ENCODE measurements around the gene RMND1. TPM values are rescaled to one million over a fixed set of nuclear protein-coding genes. Genes with fewer than 3 reads are reported as not detected.

Gene RMND1
- total RNA-seq, 1 experiment from 2014 or later: 27.0 TPM

DNA sequence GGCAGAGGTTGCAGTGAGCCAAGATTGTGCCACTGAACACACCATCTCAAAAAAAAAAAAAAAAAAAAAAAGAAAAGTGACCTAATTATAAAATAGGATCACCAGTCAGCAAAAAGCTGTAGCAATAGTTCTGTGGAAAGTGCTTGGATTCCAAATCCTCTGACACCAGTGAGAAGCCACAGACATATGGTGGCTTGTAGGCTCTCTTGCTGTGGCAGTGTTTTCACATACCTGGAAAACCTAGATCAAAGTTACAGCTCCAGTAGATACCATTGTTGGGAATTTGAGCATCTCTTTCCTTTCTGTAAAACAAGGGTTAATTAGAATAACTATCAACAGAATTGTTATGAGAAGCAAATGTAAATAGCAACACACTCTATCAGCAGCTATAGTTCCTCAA lies 46.0 kb upstream of the RMND1 start:
- Histone ChIP-seq H3K4me2 (ENCODE audit: insufficient read depth, insufficient read length, low read length) (no peak overlapping the region), H3K79me1 (ENCODE audit: insufficient read depth, low read depth, low read length, poor library complexity, severe bottlenecking) (no peaks in the 10 kb centered on the region), H3K23ac (ENCODE audit: insufficient read length, low read depth, low read length) (no peak overlapping the region), H4K8ac (replicated peaks; ENCODE audit: insufficient read length, low read depth, low read length) (no peak overlapping the region), H2BK120ac (ENCODE audit: low read depth, low read length, poor library complexity, severe bottlenecking) (no peak overlapping the region), H3K9ac (ENCODE audit: extremely low read depth, insufficient read length, low read length) (no peak overlapping the region), H4K91ac (ENCODE audit: insufficient read length, low read depth, low read length) (no peak overlapping the region), H3K14ac (ENCODE audit: insufficient read depth, low read length) (no peak overlapping the region), H2AK5ac (ENCODE audit: insufficient read length, low read length) (no peak overlapping the region), H2AFZ (ENCODE audit: low read length) (no peak overlapping the region), H3K79me2 (ENCODE audit: insufficient read depth, low read length) (no peaks in the 10 kb centered on the region), H2BK15ac (ENCODE audit: low read depth, low read length) (no peak overlapping the region), H3K18ac (ENCODE audit: insufficient read length, low read depth, low read length) (no peak overlapping the region), H3T11ph (ENCODE audit: low read length) (no peak overlapping the region), H3K27ac (ENCODE audit: insufficient read length, low read depth, low read length) (no peak overlapping the region), H3K56ac (ENCODE audit: insufficient read length, low read depth, low read length) (no peak overlapping the region), H2BK5ac (ENCODE audit: insufficient read length, low read length) (no peak overlapping the region), H3K4ac (ENCODE audit: low read depth, low read length) (no peak overlapping the region), H3K4me1 (ENCODE audit: insufficient read depth, low read length) (no peaks in the 10 kb centered on the region), H3K23me2 (ENCODE audit: insufficient read length, low read depth, low read length, poor library complexity, severe bottlenecking) (peaks cover 12% of the 10 kb centered on the region), H2BK12ac (ENCODE audit: insufficient read length, low read depth, low read length) (no peak overlapping the region), H3K9me3 (ENCODE audit: control insufficient read depth, low read depth, low read length) (no peaks in the 10 kb centered on the region), H3K27me3 (ENCODE audit: insufficient read depth, low read length) (peaks cover 8% of the 10 kb centered on the region; the same call in 1 of the 2 replicates), H4K5ac (ENCODE audit: insufficient read length, low read depth, low read length) (no peak overlapping the region), H4K20me1 (ENCODE audit: control insufficient read depth, insufficient read depth, insufficient read length) (no peaks in the 10 kb centered on the region), H2BK20ac (ENCODE audit: low read depth, low read length, poor library complexity, severe bottlenecking) (no peak overlapping the region)
- Mint-ChIP-seq H3K4me1 (peaks cover 14 to 23% of the 10 kb centered on the region in 2 experiments), H3K27me3 (ENCODE audit: low read depth) (peaks cover 37% of the 10 kb centered on the region), H3K9me3 (no peaks in the 10 kb centered on the region), H3K36me3 (ENCODE audit: insufficient read depth in 1 of 3, low read depth in 3 of 3) (no peaks in the 10 kb centered on the region), H3K27ac (no peak overlapping the region), H3K4me3 (no peak overlapping the region)
- TF ChIP-seq, protein P1, sequence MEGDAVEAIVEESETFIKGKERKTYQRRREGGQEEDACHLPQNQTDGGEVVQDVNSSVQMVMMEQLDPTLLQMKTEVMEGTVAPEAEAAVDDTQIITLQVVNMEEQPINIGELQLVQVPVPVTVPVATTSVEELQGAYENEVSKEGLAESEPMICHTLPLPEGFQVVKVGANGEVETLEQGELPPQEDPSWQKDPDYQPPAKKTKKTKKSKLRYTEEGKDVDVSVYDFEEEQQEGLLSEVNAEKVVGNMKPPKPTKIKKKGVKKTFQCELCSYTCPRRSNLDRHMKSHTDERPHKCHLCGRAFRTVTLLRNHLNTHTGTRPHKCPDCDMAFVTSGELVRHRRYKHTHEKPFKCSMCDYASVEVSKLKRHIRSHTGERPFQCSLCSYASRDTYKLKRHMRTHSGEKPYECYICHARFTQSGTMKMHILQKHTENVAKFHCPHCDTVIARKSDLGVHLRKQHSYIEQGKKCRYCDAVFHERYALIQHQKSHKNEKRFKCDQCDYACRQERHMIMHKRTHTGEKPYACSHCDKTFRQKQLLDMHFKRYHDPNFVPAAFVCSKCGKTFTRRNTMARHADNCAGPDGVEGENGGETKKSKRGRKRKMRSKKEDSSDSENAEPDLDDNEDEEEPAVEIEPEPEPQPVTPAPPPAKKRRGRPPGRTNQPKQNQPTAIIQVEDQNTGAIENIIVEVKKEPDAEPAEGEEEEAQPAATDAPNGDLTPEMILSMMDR (conservative IDR thresholded peaks at IDR 0.05): no peak
- DNase-seq: no peak

All from H9 (cell line).